DMS53 treated with DMSO at 0.1 percent for 48 hours (cell line): ENCODE data around the gene TRIM51.
"Not testable (repeated sequence)": the region's sequence is repeated elsewhere in the genome, so short reads cannot be mapped to it uniquely, and the experiment has no call there.

Experiments
- DNase-seq: peaks from one replicate; lab custom pipeline; 2025; ENCODE audit not compliant: unreplicated experiment; lab: John Stamatoyannopoulos, UW

TRIM51 gene, protein sequence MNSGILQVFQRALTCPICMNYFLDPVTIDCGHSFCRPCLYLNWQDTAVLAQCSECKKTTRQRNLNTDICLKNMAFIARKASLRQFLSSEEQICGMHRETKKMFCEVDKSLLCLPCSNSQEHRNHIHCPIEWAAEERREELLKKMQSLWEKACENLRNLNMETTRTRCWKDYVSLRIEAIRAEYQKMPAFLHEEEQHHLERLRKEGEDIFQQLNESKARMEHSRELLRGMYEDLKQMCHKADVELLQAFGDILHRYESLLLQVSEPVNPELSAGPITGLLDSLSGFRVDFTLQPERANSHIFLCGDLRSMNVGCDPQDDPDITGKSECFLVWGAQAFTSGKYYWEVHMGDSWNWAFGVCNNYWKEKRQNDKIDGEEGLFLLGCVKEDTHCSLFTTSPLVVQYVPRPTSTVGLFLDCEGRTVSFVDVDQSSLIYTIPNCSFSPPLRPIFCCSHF

DNA sequence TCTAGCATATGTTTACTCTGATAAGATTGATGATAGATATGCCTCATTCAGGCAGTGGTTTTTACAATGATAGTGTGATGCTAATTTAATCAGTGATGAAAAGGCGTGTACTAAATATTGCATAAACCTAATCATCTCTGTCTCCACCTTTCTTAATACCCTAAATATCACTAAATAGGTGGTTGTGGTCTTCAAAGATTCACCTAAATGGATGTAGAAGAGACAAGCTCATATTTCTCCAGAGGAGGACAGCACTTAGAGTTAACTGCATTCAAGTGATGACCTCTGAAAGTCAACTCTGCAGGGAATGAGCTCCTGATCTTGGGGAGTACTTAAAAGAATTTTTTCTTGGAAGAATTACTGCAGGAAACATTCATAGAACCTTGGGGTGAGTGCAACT lies at the start of gene TRIM51:
Gene TRIM51 (plus strand): TSS at position 301 of the 400 bp plus-strand sequence. CDS start 2,132 bp downstream, outside the sequence.
- DNase-seq, result not testable (repeated sequence)

DNA sequence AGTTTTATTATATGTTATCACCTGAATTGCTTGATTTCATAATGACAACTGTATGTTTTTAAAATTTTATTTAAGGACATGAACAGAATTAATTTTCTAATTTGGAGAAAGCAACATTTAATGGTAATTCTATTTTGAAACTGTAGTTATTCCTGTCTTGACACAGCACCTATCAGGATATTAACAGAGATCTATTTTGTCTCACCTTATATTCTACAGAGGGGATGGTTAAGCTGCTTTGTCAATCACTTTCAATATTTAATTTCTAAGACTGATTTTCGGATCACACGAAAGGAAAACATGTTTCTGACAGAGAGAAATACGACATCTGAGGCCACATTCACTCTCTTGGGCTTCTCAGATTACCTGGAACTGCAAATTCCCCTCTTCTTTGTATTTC lies 44.6 kb upstream of the TRIM51 start, which contains the start of gene OR5D16:
Gene OR5D16 (plus strand): TSS at position 301 of the 400 bp plus-strand sequence. CDS start 0 bp downstream, at position 301.
- DNase-seq, result no peak

- no peak for DNase-seq
Measured at GRCh38 chr11:55847453-55847852, 35.6 kb upstream of the TRIM51 start.

- DNase-seq, result no peak
Measured at GRCh38 chr11:55849037-55849436, 34.1 kb upstream of the TRIM51 start.

DNA sequence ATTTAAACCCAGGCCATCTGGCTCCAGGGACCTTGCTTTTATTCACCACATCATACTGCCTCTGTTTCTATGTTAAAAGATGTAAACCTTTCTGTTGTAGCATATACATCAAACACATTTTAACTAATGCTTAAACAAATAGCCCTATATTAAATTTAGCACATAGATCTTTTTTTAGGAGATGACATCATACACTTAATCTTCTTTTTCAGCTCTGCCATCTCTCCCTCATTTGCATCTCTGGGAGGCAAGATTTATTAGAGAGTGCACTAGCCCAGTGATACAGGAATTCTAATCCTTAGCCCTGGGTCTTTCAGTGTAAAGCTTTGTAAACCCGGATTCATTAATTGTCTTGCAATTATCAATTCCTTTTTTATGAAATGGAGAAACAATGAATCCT lies 31.0 kb upstream of the TRIM51 start:
- DNase-seq, result no peak

GRCh38 chr11:55854704-55855103 lies 28.4 kb upstream of the TRIM51 start:
- no peak for DNase-seq

- DNase-seq, result not testable (repeated sequence)
Measured at GRCh38 chr11:55867354-55867753, 15.7 kb upstream of the TRIM51 start.

DNA sequence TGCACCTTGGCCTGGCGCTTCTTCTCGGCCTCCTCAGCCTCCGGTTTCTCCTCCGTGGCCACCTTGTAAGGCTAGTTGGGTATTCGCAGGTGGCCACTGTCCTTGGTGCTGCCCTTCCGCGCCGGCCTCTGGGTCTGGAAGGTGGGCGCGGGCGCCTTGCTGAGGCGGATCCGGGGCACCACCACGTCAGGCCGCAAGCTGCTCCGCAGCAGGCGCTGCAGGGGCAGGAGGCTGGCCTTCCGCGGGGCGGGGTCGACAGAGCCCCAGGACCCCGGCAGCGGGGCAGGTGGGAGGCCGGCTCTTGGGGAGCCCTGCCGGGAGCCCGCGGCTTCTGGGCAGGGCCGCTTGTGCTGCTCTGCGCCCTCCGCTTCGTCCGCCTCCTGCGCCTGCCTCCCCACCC lies 10.4 kb upstream of the TRIM51 start:
- DNase-seq, result not testable (repeated sequence)

- DNase-seq, result not testable (repeated sequence)
Measured at GRCh38 chr11:55873146-55873545, 10.0 kb upstream of the TRIM51 start.

DNA sequence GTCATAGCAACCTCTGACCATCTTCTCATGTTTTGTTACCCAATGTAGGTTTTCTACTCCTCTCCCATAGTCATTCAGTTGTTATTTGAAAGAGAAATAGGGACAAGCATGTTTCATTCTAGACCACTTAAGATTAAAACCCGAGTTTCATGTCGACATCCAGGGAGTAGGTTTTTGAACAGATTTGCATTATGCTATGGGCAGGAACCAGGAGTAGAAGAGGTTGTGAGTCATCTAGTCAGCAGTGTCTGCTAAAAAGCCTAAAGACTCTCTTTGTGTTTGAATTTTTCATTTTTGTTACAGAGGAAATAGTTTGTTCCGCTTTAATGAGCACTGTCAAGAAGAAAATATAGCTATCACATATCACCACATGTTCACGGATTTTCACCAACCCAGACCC lies 1.9 kb downstream of the TRIM51 start:
- not testable (repeated sequence) for DNase-seq

DNA sequence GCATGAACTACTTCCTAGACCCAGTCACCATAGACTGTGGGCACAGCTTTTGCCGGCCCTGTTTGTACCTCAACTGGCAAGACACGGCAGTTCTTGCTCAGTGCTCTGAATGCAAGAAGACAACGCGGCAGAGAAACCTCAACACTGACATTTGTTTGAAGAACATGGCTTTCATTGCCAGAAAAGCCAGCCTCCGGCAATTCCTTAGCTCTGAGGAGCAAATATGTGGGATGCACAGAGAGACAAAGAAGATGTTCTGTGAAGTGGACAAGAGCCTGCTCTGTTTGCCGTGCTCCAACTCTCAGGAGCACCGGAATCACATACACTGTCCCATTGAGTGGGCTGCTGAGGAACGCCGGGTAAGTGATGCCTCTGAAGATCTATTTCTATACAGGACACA lies 2.4 kb downstream of the TRIM51 start:
- DNase-seq, result not testable (repeated sequence)

DNA sequence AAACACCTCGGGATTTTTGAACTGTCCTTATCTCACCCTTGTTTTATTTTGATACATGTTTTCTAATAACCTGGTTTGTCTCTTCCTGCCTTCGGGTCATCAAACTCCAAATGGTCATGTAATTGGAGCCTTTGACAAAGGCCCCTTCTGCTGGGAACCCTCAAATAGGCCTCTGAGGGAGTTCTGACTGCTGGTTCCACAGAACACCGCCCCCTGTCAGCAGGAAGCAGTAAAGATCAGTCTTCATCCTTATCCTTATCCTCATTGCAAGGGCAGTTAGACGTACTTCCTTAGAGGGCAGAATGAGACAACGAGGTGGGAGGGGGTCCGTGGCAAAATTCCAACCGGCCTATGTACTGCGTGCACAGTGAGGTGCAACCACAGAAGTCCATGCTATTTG lies 12.1 kb downstream of the TRIM51 start:
- DNase-seq, result no peak

DNA sequence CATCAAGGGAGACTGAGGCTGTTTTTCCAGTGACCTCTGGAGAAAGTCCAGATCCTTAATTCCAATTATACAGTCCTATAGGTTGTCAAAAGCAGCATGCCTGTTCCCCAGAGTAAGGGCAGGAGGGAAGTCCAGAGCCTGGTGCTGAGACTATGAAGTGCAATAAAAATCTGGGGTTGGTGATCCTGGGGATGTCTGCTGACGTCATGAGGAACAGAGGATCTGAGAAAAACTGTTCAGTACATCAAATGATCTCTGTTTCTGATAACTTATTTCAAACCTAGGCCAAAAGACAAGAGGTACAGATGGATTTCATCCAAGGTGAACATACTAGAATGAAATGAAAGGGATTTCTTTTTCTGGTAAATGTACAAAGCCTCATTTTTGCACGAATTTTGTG lies 19.2 kb downstream of the TRIM51 start:
- DNase-seq, result no peak

- no peak for DNase-seq
Measured at GRCh38 chr11:55914482-55914881, 31.4 kb downstream of the TRIM51 start, which contains the start of gene OR5W2. OR5W2 (minus strand) TSS chr11:55914582; CDS start chr11:55914582, 0 bp downstream.

GRCh38 chr11:55920537-55920936 lies 37.4 kb downstream of the TRIM51 start:
- no peak for DNase-seq

DNA sequence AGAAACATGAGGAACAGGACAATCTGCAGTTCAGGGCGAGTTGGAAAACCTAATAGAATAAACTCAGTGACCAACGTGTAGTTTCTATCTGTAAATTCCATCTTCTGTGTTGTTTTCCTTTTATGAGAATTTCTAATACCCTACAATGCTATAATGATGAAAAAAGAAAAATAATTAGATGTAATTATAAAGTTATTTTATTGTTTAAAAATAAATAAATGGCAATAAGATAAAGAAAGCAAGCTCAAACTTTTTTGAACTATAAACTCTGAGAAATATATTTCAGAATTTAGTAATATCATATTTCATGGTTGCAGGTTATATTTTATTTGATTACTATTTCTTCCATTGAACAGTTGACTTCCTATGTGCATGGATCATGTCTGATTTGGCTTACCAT lies 53.2 kb downstream of the TRIM51 start, which contains the start of gene OR5I1:
Gene OR5I1 (minus strand): TSS at position 101 of the 400 bp plus-strand sequence. CDS start 0 bp downstream, at position 101.
- DNase-seq, result no peak
